Loucy (cell line): ENCODE data around the gene NRP1.

Experiments
- CTCF ChIP-seq: fragments of 200-600 bp; sonication (generic); conservative IDR thresholded peaks from 2 replicates; pipeline ENCODE4 v1.5.1; 2014; ENCODE audit warnings: mild to moderate bottlenecking, antibody characterized with exemption, low read length
- EZH2phosphoT487 ChIP-seq: fragments of 200-600 bp; IDR thresholded peaks from 2 replicates; pipeline ENCODE4 v1.6.1; 2018; ENCODE audit warnings: antibody characterized with exemption, mild to moderate bottlenecking, moderate library complexity, borderline replicate concordance

- TF ChIP-seq CTCF (no peak), EZH2phosphoT487 (no peak)
Measured at GRCh38 chr10:33337326-33337957, 3.0 kb upstream of the NRP1 start.
